Ovary (tissue), 3 donors: ENCODE data around the gene NAT14.

Source experiments
- EP300 ChIP-seq: sonication (generic); formaldehyde crosslinking; IDR thresholded peaks from one replicate; pipeline ENCODE4 v1.6.1; 2017; ENCODE audit warnings: antibody characterized with exemption
- POLR2A ChIP-seq: fragments of 450-650 bp; IDR thresholded peaks from one replicate; pipeline ENCODE4 v1.6.1; 2017; ENCODE audit warnings: antibody characterized with exemption, mild to moderate bottlenecking, moderate library complexity
- TF ChIP-seq, protein P1 (sequence below), 3 donors: fragments of 450-650 bp in 2 of 3; fragments of 200-600 bp in 1 of 3; IDR thresholded peaks; one replicate each; pipeline versions ENCODE4 v1.5.1 to v1.8.0; 2016 to 2022; ENCODE audit warnings: antibody characterized with exemption in 3 of 3, mild to moderate bottlenecking in 1 of 3
- donor health status: DM: no; HTN: no; CAD: no.

DNA sequence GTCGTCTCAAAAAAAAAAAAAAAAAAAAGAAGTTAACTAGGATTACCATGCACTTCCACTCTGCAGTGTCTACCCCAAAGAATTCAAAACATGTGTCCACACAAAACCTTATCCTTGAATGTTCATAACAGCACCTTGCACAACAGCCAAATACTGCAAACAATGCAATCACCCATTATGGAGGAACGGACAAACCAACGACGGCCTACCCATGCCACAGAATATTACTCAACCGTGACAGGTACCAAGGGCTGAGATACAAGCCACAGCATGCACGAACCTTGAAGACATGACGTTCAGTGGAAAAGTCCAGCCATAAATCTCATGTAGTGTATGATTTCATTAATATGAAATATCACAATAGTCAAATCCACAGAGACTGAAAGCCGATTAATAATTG lies 38.9 kb upstream of the NAT14 start:
- TF ChIP-seq, protein P1, sequence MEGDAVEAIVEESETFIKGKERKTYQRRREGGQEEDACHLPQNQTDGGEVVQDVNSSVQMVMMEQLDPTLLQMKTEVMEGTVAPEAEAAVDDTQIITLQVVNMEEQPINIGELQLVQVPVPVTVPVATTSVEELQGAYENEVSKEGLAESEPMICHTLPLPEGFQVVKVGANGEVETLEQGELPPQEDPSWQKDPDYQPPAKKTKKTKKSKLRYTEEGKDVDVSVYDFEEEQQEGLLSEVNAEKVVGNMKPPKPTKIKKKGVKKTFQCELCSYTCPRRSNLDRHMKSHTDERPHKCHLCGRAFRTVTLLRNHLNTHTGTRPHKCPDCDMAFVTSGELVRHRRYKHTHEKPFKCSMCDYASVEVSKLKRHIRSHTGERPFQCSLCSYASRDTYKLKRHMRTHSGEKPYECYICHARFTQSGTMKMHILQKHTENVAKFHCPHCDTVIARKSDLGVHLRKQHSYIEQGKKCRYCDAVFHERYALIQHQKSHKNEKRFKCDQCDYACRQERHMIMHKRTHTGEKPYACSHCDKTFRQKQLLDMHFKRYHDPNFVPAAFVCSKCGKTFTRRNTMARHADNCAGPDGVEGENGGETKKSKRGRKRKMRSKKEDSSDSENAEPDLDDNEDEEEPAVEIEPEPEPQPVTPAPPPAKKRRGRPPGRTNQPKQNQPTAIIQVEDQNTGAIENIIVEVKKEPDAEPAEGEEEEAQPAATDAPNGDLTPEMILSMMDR (IDR thresholded peaks at IDR 0.05): no peak
- TF ChIP-seq POLR2A (no peak), EP300 (no peak)
